GM18870 (cell line): ENCODE data around the gene WDR70.
"Not testable (repeated sequence)": the region's sequence is repeated elsewhere in the genome, so short reads cannot be mapped to it uniquely, and the experiment has no call there.

Experiments
- ATAC-seq: cut with Tn5 transposase; IDR thresholded peaks from one replicate; pipeline ENCODE4 v1.9.1; 2021; ENCODE audit warnings: moderate library complexity; ENCODE audit not compliant: unreplicated experiment

Gene WDR70

DNA sequence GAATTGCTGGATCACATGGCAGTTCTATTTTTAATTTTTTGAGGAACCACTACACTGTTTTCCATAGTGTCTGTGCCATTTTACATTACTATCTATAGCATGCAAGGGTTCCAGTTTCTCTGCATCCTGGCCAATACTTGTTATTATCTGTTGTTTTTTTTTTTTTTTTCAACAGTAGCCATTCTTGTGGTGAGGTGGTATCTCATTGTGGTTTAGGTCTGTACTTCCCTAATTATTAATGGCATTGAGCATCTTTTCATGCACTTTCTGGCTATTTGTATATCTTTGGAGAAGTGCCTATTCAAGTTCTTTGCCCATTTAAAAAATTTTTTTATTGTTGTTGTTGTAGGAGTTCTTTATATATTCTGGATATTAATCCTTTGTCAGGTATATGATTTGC, 363.0 kb downstream of the WDR70 start:
- ATAC-seq, result no peak

DNA sequence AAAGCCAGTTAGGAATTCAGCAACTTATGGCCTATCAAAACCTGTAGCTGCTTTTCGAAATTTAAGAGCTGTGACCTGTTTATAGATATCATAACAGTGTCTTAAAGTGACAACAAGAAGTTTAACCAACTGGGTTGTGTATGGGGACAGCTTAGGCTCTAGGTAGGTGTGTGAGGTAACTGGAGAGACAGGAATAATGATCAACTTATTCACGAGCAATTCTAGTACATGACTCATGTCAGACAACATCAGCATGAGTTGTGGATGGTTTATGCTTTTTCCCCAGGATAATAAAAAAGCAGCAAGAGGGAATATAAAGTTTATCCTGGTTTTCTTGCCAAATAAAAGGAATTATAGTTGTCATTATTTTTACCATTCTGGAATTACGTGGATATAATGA, 372.1 kb downstream of the WDR70 start:
- no peak for ATAC-seq

- ATAC-seq, result no peak
Observed at GRCh38 chr5:37754976-37755375, 375.9 kb downstream of the WDR70 start.

DNA sequence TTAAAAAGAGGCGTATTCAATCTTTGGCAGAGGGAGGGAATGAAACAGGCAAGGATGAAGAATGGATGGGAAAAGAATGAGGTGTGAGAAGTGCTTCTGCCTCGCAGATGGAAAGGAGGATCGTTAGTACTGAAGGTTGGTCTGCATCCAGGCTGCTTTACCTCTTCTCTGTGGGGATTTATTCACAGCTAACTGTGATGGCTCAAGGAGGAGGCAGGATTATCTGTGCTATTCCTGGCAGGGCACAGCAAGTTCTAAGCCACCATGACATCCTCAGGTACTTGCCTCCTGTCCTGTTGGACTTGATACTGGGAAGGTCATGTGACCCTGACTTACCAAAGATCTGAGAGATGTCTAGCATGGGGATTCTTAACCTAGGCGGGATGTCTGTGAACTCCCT, 376.5 kb downstream of the WDR70 start:
- ATAC-seq, result no peak

DNA sequence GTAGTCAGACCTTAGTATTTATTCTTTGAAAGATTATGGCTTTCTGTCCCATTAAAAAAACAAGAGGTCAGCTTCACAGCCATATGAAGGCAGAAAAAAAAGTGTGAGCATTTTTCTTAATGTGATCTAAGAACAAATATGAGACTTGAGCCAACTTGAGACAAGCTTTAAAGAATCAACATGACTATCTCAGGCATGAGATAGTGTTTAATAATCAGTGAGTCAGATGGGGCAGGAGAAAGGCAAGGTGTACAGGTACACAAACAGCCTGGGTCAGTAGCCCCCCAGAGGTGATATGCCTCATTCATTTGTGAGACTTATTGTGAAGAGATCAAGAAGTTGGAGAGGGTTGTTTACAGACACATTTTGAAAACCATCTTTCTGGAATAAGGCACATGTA, 377.1 kb downstream of the WDR70 start:
- ATAC-seq, result no peak

GRCh38 chr5:37757980-37758582, 379.0 kb downstream of the WDR70 start:
- ATAC-seq, result no peak

GRCh38 chr5:37767251-37767650, 388.1 kb downstream of the WDR70 start:
- no peak for ATAC-seq

- no peak for ATAC-seq
Observed at GRCh38 chr5:37767961-37768360, 388.8 kb downstream of the WDR70 start.

DNA sequence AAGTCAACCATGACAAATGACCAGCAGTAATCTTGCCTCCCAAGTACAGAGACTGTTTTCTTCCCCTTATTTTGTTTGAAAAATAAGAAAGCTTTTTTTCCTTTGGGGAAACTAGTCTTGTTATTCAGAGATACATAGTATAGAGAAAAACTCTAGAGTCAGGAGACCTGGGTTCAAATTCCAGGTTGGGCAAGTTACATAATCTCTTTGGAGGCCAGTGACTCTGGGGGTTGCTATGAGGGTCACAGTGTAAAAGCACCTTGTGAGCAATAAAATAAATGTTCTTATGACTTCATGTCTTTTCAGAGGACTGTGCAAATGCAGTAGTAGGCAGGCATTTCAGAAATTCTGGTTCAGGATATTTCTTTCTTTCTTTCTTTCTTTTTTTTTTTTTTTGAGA, 389.3 kb downstream of the WDR70 start:
- ATAC-seq, result no peak

GRCh38 chr5:37769108-37769507, 390.0 kb downstream of the WDR70 start:
- ATAC-seq, result no peak

DNA sequence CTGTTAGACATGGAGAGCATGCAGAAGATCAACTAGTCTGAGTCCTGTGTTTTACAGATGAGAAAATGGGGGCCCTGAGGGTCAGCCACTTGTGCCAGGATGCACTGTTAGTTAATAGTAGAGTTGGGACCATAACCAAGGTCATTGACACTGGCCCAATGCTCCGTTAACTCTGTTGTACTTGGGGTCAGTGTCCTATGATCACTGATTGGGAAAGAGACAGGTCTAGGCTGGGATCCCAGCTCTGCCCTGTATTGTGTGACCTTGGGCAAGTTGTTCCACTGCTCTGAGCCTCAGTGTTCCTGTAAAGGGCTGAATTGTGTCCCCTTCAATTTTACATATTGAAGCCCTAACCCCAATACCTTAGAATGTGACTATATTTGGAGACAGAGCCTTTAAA, 390.7 kb downstream of the WDR70 start:
- ATAC-seq, result no peak

DNA sequence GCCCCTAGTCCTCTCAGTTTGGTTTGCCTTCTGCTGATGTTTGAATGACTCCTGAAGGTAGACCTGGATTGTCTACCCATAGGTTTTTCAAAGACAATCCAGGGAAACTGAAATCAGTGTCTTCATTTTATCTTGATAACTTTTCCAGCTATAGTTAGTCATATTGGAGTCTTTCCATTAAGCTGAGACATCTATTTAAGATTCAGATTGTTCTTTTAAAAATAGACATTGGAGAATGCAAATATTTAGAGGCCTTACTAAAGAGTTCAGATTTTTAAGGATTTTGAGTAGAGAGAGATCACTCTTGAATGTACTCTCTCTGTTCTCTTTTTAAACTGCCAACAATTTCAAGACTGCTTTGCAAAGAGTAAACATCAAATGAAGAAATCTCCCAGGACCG, 391.7 kb downstream of the WDR70 start:
- ATAC-seq, result no peak

DNA sequence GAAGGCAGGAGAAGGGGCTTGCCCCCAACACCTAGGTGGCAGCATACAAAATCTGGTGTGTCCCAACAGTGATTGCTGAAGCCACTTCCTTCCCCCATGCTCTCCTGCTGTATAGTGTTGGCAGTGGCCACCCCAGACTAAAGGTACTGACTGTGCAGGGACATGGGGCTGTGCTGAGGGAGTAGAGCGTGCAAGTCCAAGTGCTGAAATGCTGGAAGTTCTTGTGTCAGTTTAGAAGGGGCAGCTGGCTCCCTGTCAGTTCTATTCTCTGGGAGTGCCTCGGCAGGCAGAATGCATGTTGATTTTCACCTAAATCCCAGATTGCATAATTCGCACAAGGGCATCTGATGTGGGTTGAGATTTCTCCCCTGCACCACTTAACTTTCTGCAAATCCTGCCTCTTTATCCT, 392.1 kb downstream of the WDR70 start:
- no peak for ATAC-seq

- ATAC-seq, result no peak
Observed at GRCh38 chr5:37771731-37772130, 392.6 kb downstream of the WDR70 start.

DNA sequence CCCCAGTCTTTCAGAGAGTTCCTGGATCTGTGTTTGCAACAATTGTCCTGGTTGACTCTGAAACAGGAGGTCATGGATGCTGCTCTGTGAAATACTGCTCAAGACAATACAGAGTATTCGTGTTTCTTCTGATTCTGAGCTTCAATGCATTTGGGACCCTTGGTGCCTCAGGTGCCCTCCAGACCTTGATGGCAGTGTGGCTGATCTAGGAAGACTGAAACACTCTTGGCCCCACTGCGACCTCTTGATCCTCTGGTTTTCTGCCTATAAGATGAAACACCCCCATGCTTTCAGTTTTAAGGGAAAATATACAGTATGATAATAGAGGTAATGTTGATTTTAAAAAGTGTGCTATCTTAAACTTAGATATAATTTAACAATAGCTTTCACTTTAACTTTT, 393.1 kb downstream of the WDR70 start:
- no peak for ATAC-seq

DNA sequence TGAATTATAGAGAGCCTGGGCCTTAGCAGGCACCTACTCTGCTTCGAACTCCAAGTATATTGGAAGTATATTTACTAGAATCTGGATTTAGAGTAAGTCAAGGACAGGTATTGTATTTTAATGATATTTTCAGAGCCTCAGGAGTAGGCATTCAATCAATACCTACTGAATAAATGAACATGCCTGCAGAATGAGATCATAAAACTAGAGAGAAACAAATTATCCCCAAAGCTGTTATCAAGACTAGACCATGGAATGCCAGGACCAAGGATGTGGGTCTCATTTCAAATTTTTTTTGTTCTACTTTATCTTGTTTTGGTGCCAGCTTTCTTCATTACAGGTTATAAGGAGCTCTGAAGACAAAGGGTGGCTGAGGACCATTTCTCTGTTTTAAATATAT, 394.7 kb downstream of the WDR70 start:
- ATAC-seq, result no peak

DNA sequence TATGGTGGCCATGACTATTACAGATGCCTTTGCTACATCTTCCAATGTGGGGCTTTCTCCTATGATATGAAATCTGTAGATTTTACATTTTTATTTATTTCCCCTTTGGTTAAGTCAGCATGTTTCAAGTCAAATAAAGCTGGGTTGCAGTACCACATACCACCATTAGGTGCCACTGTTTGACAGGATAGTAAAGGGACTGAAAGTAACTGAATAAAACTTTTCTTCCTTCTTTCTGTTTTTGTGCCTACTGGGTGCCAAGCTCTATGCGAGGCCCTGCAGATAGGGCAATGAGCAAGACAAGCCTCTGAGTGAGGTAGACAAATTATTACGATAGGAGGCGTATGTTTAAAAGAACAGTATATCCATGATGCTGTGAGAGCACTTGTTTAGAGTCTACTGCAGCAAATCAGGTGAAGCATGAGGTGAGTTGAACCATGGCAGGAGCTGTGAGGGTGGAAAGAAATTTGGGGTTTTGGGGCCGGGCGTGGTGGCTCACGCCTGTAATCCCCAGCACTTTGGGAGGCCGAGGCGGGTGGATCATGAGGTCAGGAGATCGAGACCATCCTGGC, 395.9 kb downstream of the WDR70 start:
- ATAC-seq, result no peak

- no peak for ATAC-seq
Observed at GRCh38 chr5:37776826-37777225, 397.7 kb downstream of the WDR70 start.

GRCh38 chr5:37777432-37778130, 398.5 kb downstream of the WDR70 start:
- no peak for ATAC-seq

DNA sequence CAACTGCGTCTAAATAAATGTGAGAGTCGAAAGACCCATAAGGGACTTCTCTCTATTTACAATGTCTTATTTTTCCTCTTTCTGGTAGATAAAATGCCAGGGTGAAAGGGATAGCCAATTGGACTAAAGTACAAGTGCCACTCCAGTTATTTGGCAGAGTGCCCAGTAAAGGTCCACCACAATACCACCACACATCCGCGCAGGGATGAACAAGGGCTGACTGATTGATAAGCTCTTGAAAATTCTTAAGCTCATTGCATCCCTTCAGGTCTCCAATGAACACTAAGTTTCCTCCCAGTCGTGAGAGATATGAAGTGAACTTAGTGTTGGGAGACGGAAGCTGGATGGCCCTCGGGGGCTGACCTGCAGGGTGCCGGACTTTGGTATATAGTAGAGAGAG, 402.3 kb downstream of the WDR70 start:
- not testable (repeated sequence) for ATAC-seq

DNA sequence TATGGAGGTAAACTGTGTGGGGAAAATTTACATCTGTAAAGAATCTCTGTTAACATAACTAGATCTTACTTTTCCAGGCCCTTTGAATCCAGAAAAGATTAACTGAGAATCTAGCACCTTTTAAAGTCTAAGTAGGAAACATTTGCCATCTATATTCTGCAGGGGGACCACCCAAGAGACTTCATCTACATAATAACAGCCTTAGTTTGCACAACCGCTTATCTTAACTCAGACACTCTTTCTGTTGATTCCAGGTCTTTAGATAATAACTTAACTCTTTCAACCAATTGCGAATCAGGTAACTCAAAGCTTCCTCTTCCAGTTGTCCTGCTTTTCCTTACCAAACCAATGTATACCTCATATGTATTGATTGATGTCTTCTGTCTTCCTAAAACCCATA, 407.3 kb downstream of the WDR70 start:
- ATAC-seq, result no peak

- peak; percentile 57 for ATAC-seq
Observed at GRCh38 chr5:37786862-37787519, 407.9 kb downstream of the WDR70 start.
